OCI-LY1 (cell line): Measurements from ENCODE around the gene VWC2L.

Experiments
- H2AFZ ChIP-seq: fragments of 200-600 bp; sonication (generic), shearing (Covaris generic); 2 replicates; pipeline ENCODE4 v1.6.0; 2014; ENCODE audit warnings: antibody characterized with exemption, mild to moderate bottlenecking, low read length
- H3F3A ChIP-seq: fragments of 200-600 bp; sonication (generic), shearing (Covaris generic); 2 replicates; pipeline ENCODE4 v1.6.0; 2014; ENCODE audit warnings: mild to moderate bottlenecking, antibody characterized with exemption, low read length, moderate library complexity; ENCODE audit not compliant: insufficient read depth
- H3K27ac ChIP-seq: fragments of 200-600 bp; sonication (generic); 2 replicates; pipeline ENCODE4 v1.5.1; 2014; ENCODE audit warnings: low read length, mixed run types, mild to moderate bottlenecking, low read depth; ENCODE audit not compliant: poor library complexity, severe bottlenecking
- H3K27me3 ChIP-seq: fragments of 200-600 bp; sonication (generic); 2 replicates; pipeline ENCODE4 v1.6.0; 2014; ENCODE audit warnings: antibody characterized with exemption, mild to moderate bottlenecking, low read length, moderate library complexity; ENCODE audit not compliant: insufficient read depth
- H3K36me3 ChIP-seq: fragments of 200-600 bp; sonication (generic); 2 replicates; pipeline ENCODE4 v1.6.1; 2014; ENCODE audit warnings: mild to moderate bottlenecking, antibody characterized with exemption, low read length, moderate library complexity, mixed read lengths; ENCODE audit not compliant: insufficient read depth
- H3K4me1 ChIP-seq: fragments of 200-600 bp; sonication (generic); 2 replicates; pipeline ENCODE4 v1.5.1; 2014; ENCODE audit warnings: mild to moderate bottlenecking, low read length, moderate library complexity; ENCODE audit not compliant: insufficient read depth, severe bottlenecking
- H3K4me2 ChIP-seq: fragments of 200-600 bp; sonication (generic), shearing (Covaris generic); 2 replicates; pipeline ENCODE4 v1.6.1; 2014; ENCODE audit warnings: low read length
- H3K4me3 ChIP-seq: fragments of 200-600 bp; sonication (generic); 2 replicates; pipeline ENCODE4 v1.5.1; 2014; ENCODE audit warnings: low read length, low read depth, mild to moderate bottlenecking, mixed read lengths; ENCODE audit not compliant: poor library complexity, severe bottlenecking
- H3K79me2 ChIP-seq: fragments of 200-600 bp; shearing (Covaris generic); 2 replicates; pipeline ENCODE4 v1.6.1; 2016; ENCODE audit warnings: mixed run types, low read length, mixed read lengths; ENCODE audit not compliant: insufficient read depth
- H3K9ac ChIP-seq: fragments of 200-600 bp; sonication (generic), shearing (Covaris generic); 2 replicates; pipeline ENCODE4 v1.6.1; 2014; ENCODE audit warnings: mild to moderate bottlenecking, low read length, mixed read lengths
- H3K9me2 ChIP-seq: fragments of 200-600 bp; sonication (generic), shearing (Covaris generic); 2 replicates; pipeline ENCODE4 v1.6.1; 2014; ENCODE audit warnings: low read depth, mild to moderate bottlenecking, low read length, mixed read lengths
- H3K9me3 ChIP-seq: fragments of 200-600 bp; shearing (Covaris generic); 2 replicates; pipeline ENCODE4 v1.6.1; 2014; ENCODE audit warnings: low read length, mixed read lengths
- H4K20me1 ChIP-seq: fragments of 200-600 bp; sonication (generic), shearing (Covaris generic); 2 replicates; pipeline ENCODE4 v1.6.0; 2016; ENCODE audit warnings: mild to moderate bottlenecking, low read length; ENCODE audit not compliant: insufficient read depth
- EZH2 ChIP-seq: fragments of 200-600 bp; sonication (generic), shearing (Covaris generic); IDR thresholded peaks from 2 replicates; pipeline ENCODE4 v1.8.0; 2017; ENCODE audit warnings: borderline replicate concordance, mixed run types, mild to moderate bottlenecking, antibody characterized with exemption, low read length, moderate library complexity, mixed read lengths
- TF ChIP-seq, protein P1 (sequence below): fragments of 200-600 bp; sonication (generic), shearing (Covaris generic); IDR thresholded peaks from 2 replicates; pipeline ENCODE4 v1.5.1; 2017; ENCODE audit warnings: mild to moderate bottlenecking, antibody characterized with exemption, low read length, moderate library complexity, mixed read lengths

VWC2L gene

GRCh38 chr2:214410918-214411554 is at the start of gene VWC2L:
VWC2L (plus strand) TSS chr2:214411054; CDS start chr2:214414194, 3,140 bp downstream.
- H3K4me2 ChIP-seq: no peak within 1 kb of the TSS
- no peaks in the 10 kb centered on the region for H3K9me2 ChIP-seq
- H3K27me3 ChIP-seq: no peaks in the 10 kb centered on the region
- no peaks in the 10 kb centered on the region for H4K20me1 ChIP-seq
- no peak within 1 kb of the TSS for H2AFZ ChIP-seq
- no peaks in the 10 kb centered on the region for H3K79me2 ChIP-seq
- H3K4me3 ChIP-seq: no peak within 1 kb of the TSS
- H3F3A ChIP-seq: no peaks in the 10 kb centered on the region
- H3K4me1 ChIP-seq: no peaks in the 10 kb centered on the region
- H3K9ac ChIP-seq: no peak within 1 kb of the TSS
- no peaks in the 10 kb centered on the region for H3K9me3 ChIP-seq
- no peak within 1 kb of the TSS for H3K27ac ChIP-seq
- TF ChIP-seq, protein P1, sequence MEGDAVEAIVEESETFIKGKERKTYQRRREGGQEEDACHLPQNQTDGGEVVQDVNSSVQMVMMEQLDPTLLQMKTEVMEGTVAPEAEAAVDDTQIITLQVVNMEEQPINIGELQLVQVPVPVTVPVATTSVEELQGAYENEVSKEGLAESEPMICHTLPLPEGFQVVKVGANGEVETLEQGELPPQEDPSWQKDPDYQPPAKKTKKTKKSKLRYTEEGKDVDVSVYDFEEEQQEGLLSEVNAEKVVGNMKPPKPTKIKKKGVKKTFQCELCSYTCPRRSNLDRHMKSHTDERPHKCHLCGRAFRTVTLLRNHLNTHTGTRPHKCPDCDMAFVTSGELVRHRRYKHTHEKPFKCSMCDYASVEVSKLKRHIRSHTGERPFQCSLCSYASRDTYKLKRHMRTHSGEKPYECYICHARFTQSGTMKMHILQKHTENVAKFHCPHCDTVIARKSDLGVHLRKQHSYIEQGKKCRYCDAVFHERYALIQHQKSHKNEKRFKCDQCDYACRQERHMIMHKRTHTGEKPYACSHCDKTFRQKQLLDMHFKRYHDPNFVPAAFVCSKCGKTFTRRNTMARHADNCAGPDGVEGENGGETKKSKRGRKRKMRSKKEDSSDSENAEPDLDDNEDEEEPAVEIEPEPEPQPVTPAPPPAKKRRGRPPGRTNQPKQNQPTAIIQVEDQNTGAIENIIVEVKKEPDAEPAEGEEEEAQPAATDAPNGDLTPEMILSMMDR: no peak
- no peak for TF ChIP-seq EZH2
- H3K36me3 ChIP-seq: no peaks in the 10 kb centered on the region

DNA sequence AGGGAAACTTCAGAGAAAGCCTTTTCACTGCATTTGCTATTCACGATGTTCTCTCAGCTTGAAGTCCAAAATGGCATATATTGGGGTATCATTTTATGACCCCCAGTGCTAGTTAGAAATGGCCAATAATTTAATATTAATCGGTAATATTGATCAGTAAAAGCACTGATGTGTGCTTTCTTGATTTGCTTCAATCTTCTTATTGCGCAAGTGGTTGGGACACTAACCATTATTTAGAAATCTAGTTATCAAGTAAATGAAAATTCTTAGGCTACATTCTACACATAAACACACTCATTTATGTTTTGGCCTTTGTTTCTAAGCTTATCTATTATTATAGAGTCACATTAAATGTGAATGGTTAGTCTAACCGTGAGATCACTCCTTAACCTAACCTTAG is 49.7 kb upstream of the VWC2L start:
- H3K4me2 ChIP-seq: no peak overlapping the region
- TF ChIP-seq, protein P1: no peak
- TF ChIP-seq EZH2: no peak
- H3K9me2 ChIP-seq: no peaks in the 10 kb centered on the region
- H3K9ac ChIP-seq: no peak overlapping the region
- no peaks in the 10 kb centered on the region for H3K36me3 ChIP-seq
- no peak overlapping the region for H3K4me3 ChIP-seq
- H3K27me3 ChIP-seq: no peaks in the 10 kb centered on the region
- H3K9me3 ChIP-seq: no peaks in the 10 kb centered on the region
- H3K79me2 ChIP-seq: no peaks in the 10 kb centered on the region
- no peaks in the 10 kb centered on the region for H3K4me1 ChIP-seq
- no peak overlapping the region for H3K27ac ChIP-seq
- no peaks in the 10 kb centered on the region for H3F3A ChIP-seq
- no peak overlapping the region for H2AFZ ChIP-seq
- H4K20me1 ChIP-seq: no peaks in the 10 kb centered on the region

- H3K4me2 ChIP-seq: no peak overlapping the region
- TF ChIP-seq, protein P1: no peak
- no peak for TF ChIP-seq EZH2
- no peaks in the 10 kb centered on the region for H4K20me1 ChIP-seq
These were observed 45.3 kb upstream of the VWC2L start for GRCh38 chr2:214365549-214365948.

More at GRCh38 chr2:214365549-214365948, 45.3 kb upstream of the VWC2L start:
- Histone ChIP-seq H3F3A (no peaks in the 10 kb centered on the region), H2AFZ (no peak overlapping the region), H3K27me3 (no peaks in the 10 kb centered on the region), H3K27ac (no peak overlapping the region), H3K4me3 (no peak overlapping the region), H3K9me3 (no peaks in the 10 kb centered on the region), H3K9ac (no peak overlapping the region), H3K36me3 (no peaks in the 10 kb centered on the region), H3K79me2 (no peaks in the 10 kb centered on the region), H3K9me2 (no peaks in the 10 kb centered on the region), H3K4me1 (no peaks in the 10 kb centered on the region)
